HK-2 (cell line): ENCODE data around the gene LANCL2.
"Not testable (repeated sequence)": the region's sequence is repeated elsewhere in the genome, so short reads cannot be mapped to it uniquely, and the experiment has no call there.

Source experiments
- DNase-seq: peaks from one replicate; pipeline ENCODE4 v3.0.0-alpha.2; 2018; ENCODE audit not compliant: unreplicated experiment

Gene LANCL2

DNA sequence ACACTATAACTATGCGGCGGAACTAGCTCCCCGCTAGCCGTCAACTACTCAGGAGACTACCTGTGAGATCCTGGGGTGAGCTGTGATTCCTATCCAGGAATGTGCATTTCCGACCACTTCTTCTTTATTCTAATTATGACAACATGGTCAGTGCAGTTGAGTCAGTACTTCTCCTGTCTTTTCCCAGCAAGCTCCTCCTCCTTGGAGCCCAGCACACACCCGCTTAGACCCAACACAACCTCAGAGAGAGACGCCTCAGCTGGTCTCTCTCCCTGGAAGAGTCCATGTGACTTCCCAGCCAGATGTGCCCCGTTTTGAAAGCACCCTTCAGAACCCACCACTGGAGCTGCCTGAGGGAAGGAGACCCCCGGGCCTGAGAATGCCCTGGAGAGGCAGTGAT, 106.5 kb downstream of the LANCL2 start:
- not testable (repeated sequence) for DNase-seq

DNA sequence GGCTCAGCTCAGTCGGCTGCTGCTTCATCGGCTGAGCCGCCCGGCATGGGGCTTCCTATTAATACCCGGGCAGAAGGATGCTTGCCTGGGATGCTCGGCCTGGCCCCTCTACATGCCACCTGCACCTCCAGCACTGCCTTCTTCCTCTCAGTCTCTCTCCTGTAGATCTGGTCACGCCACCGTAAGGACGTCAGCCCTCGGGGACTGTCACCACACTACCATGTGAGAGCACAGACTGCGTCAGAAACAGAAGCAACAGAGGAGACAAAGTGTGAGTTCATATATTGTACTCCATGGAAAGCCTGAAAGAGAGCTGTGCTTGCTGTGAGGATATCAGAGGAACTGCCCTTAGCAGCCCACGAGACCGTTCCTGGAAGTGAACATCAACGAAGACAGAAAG, 107.3 kb downstream of the LANCL2 start:
- DNase-seq, result not testable (repeated sequence)

DNA sequence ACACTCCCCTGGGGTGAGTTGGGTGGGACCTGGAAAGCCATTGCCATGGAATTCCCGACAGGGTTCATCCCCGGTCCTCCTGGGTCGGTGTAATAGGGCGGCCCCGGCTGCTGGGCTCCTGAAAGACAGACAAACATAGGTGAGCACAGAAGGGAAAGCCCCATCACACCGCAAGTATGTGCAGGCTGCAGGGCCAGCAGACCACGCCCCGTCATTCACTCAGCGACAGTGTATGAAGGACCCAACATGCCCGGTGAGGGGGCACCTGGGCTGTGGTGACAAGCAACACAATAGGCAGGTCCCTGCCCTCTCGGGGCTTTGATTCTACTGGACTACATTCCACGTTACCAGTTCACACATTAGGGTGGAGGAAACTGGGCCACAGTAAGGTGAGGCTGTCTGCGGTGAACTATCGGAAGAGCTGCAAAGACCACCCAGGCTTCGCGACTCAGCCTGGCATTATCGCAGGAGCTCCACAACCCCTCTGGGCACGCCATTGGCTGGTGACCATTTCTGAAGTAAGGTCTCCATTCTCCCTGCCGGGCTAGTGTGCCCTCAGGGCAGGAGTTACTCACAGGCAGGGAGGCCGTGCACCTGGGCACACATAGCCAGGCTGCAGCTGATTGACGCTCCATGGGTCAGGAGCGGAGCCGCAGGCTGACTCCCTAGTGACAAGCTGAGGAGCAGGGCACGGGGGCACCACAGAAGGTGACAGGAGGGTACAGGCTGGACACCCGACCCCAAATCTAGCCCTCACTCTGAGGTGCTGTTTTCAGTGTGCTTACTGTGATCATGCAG, 108.0 kb downstream of the LANCL2 start:
- no peak for DNase-seq

DNA sequence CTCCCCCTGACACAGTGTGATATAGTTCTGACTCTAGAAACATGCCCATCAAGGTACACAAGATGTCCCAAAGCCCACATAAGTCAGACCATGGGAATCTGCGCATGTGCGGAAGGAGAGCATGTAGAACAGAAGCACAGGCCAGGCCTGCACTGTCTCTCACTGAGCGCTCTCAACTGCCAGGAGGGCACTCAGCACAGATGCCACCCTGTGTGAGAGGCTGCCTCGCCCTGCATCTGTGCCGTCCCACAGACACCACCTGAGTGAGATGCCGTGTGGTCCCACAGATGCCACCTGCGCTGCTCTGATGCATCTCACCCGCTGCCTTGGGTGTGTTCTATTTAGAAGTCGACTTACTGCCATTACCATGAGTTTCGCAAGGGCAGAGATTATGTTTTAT, 108.8 kb downstream of the LANCL2 start:
- no peak for DNase-seq

DNA sequence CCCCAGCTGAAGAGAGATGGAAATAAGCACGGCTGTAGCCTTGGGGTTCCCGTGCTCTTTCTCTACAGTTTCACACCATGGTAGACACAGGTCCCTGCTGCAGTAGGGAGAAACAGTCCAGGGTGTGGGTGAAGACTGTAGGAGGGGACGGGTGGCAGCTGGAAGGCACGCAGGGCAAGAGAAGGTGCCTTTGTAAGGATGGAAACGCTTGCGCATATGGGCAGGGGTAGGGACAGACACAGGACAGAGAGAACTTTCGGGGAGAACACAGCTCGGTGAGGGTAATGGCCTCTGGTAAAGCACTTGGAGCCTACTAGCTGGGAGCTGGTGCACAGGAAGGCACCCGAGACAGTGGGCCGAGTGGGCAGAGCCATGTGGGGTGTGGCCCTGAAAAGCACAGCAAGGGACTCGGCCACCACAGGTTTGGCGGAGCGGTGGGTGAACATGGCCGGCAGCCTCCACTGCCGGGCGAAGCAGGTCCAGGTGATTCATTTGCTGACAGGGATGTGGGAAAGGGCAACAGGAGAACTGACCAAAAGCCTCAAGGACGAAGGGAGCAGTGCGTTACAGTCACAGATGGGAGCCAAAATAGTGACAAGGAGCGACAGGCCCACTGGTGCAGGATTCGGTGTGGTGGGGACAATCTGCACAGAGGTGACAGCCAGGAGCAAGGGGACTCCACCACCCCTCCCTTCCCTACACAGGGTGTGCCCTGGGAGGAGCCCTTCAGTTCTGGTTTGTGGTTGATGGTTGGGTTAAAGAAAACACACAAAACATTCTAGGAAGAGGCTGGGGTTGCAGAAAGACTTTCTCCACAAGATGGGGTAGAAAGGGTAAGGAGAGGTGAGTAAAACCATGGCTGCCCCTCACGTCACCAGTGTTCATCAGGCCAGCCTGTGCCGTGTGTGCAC, 110.1 kb downstream of the LANCL2 start:
- DNase-seq, result no peak

DNA sequence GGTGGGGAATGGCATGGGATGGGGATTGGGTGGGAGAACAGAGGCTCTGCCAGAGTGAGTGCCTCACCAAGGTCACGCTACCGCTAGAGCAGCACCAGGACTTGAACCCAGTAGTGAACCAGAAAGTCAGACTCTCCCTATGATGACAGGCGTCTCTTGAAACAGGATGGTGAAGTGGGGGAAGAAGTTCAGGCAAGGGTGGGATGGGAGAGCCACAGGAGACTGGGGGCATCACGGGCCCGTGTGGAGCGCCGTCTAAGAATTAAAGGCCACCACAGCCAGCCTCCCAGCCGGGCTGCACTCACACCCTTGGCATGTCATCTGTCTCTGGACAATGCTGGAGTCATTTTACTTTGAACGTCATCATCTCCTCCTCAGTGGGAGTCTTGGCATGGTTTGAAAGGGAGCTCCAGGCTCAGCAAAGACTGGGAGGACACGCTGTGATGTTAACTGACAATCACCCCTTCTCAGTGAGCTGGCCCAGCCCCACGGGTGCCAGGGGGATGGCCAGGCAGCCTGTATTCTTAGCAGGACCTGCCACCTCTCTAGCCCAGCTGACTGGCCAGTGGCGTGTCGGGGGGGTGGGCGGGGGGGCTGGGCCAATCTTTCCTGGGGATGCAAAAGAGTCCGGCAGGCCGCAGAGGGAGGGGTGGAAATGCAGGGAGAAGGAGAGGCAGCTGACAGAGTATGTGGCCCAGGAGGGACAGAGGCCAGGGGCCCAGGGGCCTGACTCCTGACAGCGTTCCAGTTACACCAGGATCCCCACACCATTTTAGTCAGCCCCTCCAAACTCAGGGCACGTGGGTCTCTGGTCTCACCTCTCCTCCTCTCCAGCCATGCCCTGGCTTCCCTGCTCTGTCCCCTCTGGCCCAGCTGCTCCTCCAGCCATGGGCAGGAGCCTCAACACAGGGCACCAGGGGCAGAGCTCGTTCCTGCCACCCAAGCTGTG, 111.0 kb downstream of the LANCL2 start:
- no peak for DNase-seq

DNA sequence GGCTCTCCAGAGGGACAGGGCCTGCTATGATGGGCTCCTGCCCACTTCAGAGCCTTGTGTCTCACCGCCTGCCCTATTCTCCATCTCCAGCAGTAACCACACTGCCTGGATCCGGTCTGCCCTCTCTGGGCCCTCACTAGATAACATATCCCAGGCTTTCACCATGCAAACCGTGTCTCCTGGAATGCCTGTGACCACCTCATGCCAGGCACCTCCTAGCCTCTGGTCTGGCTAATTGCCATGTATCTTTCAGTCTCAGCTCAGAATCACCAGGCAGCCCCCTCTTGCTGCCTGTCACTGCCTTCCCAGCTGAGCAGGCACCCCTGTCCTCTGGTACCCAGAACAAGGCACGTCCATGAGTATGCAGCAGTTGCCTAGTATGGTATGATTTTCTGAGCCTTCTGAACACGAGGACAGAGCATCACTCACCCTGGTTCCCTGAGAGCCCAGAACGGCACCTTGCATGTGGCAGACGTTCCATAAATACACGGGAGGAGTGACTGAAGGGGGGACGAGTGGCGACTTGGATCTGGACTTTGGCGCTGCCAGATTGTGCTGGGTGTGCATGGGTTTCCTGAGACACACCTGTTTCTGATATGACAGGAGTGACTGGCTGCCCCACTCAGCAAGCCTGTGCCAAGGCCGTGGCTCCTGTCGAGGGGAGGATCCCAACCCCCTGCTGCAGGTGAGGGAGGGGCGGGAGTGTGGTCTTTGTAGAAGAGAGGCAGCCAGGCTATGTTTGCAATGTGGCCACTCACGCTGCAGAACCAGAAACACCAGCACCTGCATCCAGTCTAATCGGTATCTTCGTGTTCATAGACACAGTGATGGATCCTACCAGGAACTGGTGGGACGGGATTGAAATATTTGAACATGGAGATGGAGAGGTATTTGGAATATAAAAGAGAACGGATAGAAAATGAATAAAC, 112.0 kb downstream of the LANCL2 start:
- no peak for DNase-seq

DNA sequence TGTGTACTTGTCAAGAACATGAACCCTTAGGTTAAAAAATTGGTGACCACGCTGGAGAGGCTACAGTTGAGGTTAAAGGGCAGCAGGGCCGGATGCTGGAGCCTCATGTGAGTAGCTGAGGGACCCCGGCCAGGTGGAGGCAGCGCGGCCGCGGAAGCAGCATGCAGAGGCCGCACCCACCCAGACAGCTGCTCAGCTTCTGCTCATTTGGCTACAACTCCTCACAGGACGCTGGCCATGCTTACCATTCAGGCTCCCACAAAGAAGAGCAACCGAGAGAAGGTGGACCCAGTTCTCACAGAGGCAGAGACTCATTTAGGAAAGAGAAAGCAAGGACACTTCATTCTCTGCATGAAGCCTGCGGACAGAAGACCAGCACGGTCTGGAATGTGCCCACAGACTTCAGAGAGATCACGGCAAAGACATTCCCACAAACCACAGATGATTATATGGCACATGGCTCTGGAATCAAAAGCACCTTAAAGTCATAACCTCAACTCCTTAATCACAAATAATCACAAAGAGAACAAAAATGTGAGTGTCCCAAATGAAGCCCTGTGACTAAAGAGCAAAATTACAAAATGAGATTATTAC, 112.7 kb downstream of the LANCL2 start:
- DNase-seq, result no peak

DNA sequence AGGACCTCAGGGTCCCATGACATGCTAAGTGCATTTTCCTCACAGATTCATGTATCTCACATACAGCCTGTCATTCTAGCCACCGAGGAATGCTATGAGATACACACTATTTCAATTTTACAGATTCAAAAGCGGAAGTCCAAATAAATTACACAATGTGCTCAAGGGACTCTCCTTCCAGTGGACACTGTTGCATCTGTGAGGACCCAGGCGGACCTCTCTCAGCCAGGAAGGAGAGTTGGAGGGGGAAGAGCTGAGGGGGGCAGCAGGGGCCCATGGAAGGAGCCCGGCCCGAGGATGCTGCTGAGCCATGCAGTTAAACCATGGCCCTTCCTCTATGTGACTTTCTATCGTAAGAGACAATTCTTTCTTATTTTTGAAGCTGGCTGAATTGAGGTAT, 113.6 kb downstream of the LANCL2 start:
- no peak for DNase-seq

DNA sequence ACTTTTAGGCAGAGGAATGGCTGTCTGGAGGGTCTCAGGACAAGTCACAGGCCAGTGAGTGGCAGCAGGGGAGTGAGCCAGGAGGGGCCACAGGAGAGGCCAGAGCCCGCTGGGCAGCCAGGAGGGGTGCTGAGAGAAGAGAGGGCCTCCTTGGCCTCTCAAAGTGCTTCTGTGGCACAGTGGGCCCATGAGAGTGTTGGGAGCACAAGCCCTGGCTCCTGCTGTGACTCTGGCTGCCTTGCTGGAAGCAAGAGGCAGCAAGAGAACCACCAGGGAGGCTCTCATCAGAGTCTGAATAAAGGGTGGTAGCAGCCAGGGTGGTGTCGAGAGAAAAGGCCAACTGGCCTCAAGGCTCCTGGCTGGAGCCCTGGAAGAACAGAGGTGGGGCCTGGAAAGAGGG, 116.0 kb downstream of the LANCL2 start:
- DNase-seq, result no peak

DNA sequence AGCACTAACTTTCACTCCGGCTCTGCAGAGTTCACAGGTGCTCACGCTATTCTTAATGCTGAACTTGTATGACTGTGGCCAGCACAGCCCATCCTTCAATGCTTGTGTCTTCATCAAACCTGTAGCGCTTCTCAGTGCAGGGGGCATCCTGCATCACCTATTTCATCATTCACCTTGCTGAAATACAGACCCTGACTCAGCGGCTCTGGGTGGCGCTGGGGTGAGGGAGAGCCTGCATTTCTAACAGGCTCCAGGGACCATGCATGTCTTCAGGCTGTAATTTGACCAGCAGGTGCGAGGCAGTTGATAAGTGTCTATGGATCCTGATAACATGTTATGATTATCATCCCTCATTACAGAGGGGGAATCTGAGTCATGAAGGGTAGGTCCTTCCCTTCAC, 117.9 kb downstream of the LANCL2 start:
- DNase-seq, result no peak
